Measurements from ENCODE around the gene ICA1L. TPM values are rescaled to one million over a fixed set of nuclear protein-coding genes. Genes with fewer than 3 reads are reported as not detected.

ICA1L gene
- total RNA-seq, 1 experiment from 2014 or later: 2.0 TPM

Other genes starting within 250 kb of the ICA1L start
- 0.13 and 0.26 TPM in 2 replicates for gene FAM117B, start 236.8 kb downstream of the ICA1L start, total RNA-seq (2014; rRNA removed; shearing (Covaris generic))
- 40.3 and 49.3 TPM in 2 replicates for gene WDR12, start 39.9 kb upstream of the ICA1L start, total RNA-seq (2014; rRNA removed; shearing (Covaris generic))
- 3.1 and 7.9 TPM in 2 replicates for gene CARF, start 40.5 kb upstream of the ICA1L start, total RNA-seq (2014; rRNA removed; shearing (Covaris generic))
- 15.1 and 18.1 TPM in 2 replicates for gene NBEAL1, start 143.1 kb upstream of the ICA1L start, total RNA-seq (2014; rRNA removed; shearing (Covaris generic))

Measured in SJSA1 (cell line).